GM06990 (cell line): Measurements from ENCODE around the gene C16orf54.
"Not testable (repeated sequence)": the region's sequence is repeated elsewhere in the genome, so short reads cannot be mapped to it uniquely, and the experiment has no call there.

Experiments
- DNase-seq: peaks from one replicate; pipeline ENCODE4 v3.0.0-alpha.2; 2011; ENCODE audit not compliant: insufficient read length; ENCODE audit errors: extremely low read depth
- H3K27me3 ChIP-seq: replicated peaks from 2 replicates; pipeline ENCODE4 v1.6.0; 2011; ENCODE audit warnings: low read length; ENCODE audit not compliant: control insufficient read depth, insufficient read depth
- H3K36me3 ChIP-seq: 2 replicates; pipeline ENCODE4 v1.5.1; 2011; ENCODE audit warnings: low read length; ENCODE audit not compliant: control insufficient read depth, insufficient read depth
- H3K4me3 ChIP-seq: replicated peaks from 2 replicates; pipeline ENCODE4 v1.5.1; 2011; ENCODE audit warnings: low read depth, mild to moderate bottlenecking, control low read depth, low read length
- TF ChIP-seq, protein P1 (sequence below): IDR thresholded peaks from 2 replicates; pipeline ENCODE4 v1.5.1; 2011; ENCODE audit warnings: low read length, control low read depth, mild to moderate bottlenecking, inconsistent platforms; ENCODE audit not compliant: insufficient read depth, poor library complexity, severe bottlenecking

Gene C16orf54

GRCh38 chr16:29736112-29736511 lies 9.7 kb downstream of the C16orf54 start:
- no peak for DNase-seq
- TF ChIP-seq, protein P1, sequence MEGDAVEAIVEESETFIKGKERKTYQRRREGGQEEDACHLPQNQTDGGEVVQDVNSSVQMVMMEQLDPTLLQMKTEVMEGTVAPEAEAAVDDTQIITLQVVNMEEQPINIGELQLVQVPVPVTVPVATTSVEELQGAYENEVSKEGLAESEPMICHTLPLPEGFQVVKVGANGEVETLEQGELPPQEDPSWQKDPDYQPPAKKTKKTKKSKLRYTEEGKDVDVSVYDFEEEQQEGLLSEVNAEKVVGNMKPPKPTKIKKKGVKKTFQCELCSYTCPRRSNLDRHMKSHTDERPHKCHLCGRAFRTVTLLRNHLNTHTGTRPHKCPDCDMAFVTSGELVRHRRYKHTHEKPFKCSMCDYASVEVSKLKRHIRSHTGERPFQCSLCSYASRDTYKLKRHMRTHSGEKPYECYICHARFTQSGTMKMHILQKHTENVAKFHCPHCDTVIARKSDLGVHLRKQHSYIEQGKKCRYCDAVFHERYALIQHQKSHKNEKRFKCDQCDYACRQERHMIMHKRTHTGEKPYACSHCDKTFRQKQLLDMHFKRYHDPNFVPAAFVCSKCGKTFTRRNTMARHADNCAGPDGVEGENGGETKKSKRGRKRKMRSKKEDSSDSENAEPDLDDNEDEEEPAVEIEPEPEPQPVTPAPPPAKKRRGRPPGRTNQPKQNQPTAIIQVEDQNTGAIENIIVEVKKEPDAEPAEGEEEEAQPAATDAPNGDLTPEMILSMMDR: no peak
- H3K4me3 ChIP-seq: no peak overlapping the region
- no peaks in the 10 kb centered on the region for H3K36me3 ChIP-seq
- no peaks in the 10 kb centered on the region for H3K27me3 ChIP-seq

GRCh38 chr16:29734786-29735185 lies 11.0 kb downstream of the C16orf54 start:
- H3K4me3 ChIP-seq: no peak overlapping the region
- H3K36me3 ChIP-seq: no peaks in the 10 kb centered on the region
- no peak for DNase-seq
- TF ChIP-seq, protein P1: no peak
- no peaks in the 10 kb centered on the region for H3K27me3 ChIP-seq

- H3K36me3 ChIP-seq, H3K27me3 ChIP-seq, H3K4me3 ChIP-seq: not testable (repeated sequence)
- peak; percentile 77 for DNase-seq
Observed at GRCh38 chr16:29731768-29732601, 13.8 kb downstream of the C16orf54 start.

GRCh38 chr16:29730649-29731048 lies 15.1 kb downstream of the C16orf54 start:
- Histone ChIP-seq H3K36me3 (no peaks in the 10 kb centered on the region), H3K4me3 (no peak overlapping the region)
- TF ChIP-seq, protein P1: no peak

GRCh38 chr16:29729116-29729521 lies 16.7 kb downstream of the C16orf54 start:
- Histone ChIP-seq H3K27me3 (no peaks in the 10 kb centered on the region), H3K4me3 (no peak overlapping the region), H3K36me3 (no peaks in the 10 kb centered on the region)
- TF ChIP-seq, protein P1: peak; percentile 51
- no peak for DNase-seq

More at GRCh38 chr16:29730649-29731048, 15.1 kb downstream of the C16orf54 start:
- no peaks in the 10 kb centered on the region for H3K27me3 ChIP-seq
- DNase-seq: peak; percentile 51

- Histone ChIP-seq H3K4me3 (no peak overlapping the region), H3K27me3 (no peaks in the 10 kb centered on the region), H3K36me3 (no peaks in the 10 kb centered on the region)
- TF ChIP-seq, protein P1: no peak
- DNase-seq: no peak
Observed at GRCh38 chr16:29727452-29727851, 18.3 kb downstream of the C16orf54 start.
